ENCODE data around the gene ACAA2. TPM values are rescaled to one million over a fixed set of nuclear protein-coding genes. Genes with fewer than 3 reads are reported as not detected.

The ACAA2 gene
- total RNA-seq, 6 experiments from 2014 or later, result 312 to 644 (median 421) TPM

DNA sequence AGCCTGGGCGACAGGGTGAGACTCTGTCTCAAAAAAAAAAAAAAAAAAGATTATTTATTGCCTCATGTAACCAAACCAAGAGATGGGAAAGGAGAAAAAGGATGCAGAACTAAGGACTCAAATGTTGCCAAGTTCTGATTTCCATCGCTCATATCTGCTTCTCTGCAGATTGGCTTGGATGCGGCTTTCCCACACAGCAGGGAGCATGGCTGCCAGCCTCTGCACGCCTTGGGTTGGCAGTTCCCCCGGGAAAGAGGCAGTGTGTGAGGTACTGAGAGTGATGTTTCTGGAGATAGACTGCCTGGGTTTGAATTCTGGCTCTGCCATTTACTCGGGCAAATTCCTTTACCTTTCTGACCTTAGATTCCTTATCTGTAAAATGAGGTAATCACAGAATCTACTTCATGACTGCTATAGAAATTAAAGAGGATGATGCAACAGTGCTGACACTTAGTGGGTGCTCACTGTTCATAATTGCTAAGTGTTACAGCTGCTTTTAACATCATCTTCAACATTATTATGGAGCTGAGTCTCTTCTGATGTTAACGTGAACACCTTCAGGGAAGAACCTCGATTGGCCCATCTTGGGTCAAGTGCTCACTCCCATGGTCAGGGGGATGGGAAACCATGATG lies 68.8 kb downstream of the ACAA2 start:
- Histone ChIP-seq H3K27ac (no peak overlapping the region), H3K4me3 (no peak overlapping the region), H3K36me3 (no peaks in the 10 kb centered on the region), H3K9me3 (no peaks in the 10 kb centered on the region), H3K27me3 (no peaks in the 10 kb centered on the region), H3K4me1 (peaks cover 0 to 7% (median 2%) of the 10 kb centered on the region in 4 donors)
- ATAC-seq, result no peak
- DNase-seq, result no peak
- TF ChIP-seq, protein P1, sequence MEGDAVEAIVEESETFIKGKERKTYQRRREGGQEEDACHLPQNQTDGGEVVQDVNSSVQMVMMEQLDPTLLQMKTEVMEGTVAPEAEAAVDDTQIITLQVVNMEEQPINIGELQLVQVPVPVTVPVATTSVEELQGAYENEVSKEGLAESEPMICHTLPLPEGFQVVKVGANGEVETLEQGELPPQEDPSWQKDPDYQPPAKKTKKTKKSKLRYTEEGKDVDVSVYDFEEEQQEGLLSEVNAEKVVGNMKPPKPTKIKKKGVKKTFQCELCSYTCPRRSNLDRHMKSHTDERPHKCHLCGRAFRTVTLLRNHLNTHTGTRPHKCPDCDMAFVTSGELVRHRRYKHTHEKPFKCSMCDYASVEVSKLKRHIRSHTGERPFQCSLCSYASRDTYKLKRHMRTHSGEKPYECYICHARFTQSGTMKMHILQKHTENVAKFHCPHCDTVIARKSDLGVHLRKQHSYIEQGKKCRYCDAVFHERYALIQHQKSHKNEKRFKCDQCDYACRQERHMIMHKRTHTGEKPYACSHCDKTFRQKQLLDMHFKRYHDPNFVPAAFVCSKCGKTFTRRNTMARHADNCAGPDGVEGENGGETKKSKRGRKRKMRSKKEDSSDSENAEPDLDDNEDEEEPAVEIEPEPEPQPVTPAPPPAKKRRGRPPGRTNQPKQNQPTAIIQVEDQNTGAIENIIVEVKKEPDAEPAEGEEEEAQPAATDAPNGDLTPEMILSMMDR (IDR thresholded peaks at IDR 0.05), result no peak
- TF ChIP-seq POLR2A (IDR thresholded peaks at IDR 0.05), result no peak
- intact Hi-C loops (cut with DNase I), result no loop called here
- 82% methylated on average over 8 of the region's 8 CpGs for WGBS (ENCODE audit: insufficient coverage, low coverage, low lambda C conversion rate, missing lambda C conversion rate)

DNA sequence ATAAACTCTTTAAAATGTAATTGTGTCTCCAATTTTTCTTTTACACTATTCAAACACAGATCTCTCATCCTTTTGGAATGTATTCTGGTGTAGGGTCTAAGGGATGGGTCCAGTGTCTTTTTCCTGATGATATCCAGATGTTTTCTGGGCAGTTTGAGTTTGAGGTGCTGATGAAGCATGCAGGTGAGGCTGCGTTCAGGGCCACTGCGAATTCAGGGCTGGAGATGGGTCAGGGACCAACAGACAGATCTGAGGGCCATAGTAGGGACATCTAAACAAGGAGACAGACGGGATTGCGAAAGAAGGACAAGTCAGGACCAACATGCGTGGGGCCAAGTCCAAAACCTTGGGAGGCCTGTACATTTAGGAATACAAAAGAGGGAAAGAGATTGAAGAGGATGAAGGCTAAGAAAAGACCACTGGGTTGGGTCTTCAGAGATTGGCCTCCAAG lies 70.2 kb downstream of the ACAA2 start:
- WGBS (ENCODE audit: insufficient coverage, low coverage, low lambda C conversion rate, missing lambda C conversion rate), result 64% methylated on average over 3 of the region's 5 CpGs
- intact Hi-C loops (cut with DNase I), result no loop called here
- no peak for TF ChIP-seq POLR2A (IDR thresholded peaks at IDR 0.05)
- TF ChIP-seq, protein P1 (IDR thresholded peaks at IDR 0.05), result no peak
- Histone ChIP-seq H3K9me3 (no peaks in the 10 kb centered on the region), H3K4me1 (peaks cover 0 to 7% (median 2%) of the 10 kb centered on the region in 4 donors), H3K27me3 (no peaks in the 10 kb centered on the region), H3K36me3 (no peaks in the 10 kb centered on the region), H3K4me3 (no peak overlapping the region), H3K27ac (no peak overlapping the region)
- no peak for ATAC-seq
- DNase-seq, result no peak

DNA sequence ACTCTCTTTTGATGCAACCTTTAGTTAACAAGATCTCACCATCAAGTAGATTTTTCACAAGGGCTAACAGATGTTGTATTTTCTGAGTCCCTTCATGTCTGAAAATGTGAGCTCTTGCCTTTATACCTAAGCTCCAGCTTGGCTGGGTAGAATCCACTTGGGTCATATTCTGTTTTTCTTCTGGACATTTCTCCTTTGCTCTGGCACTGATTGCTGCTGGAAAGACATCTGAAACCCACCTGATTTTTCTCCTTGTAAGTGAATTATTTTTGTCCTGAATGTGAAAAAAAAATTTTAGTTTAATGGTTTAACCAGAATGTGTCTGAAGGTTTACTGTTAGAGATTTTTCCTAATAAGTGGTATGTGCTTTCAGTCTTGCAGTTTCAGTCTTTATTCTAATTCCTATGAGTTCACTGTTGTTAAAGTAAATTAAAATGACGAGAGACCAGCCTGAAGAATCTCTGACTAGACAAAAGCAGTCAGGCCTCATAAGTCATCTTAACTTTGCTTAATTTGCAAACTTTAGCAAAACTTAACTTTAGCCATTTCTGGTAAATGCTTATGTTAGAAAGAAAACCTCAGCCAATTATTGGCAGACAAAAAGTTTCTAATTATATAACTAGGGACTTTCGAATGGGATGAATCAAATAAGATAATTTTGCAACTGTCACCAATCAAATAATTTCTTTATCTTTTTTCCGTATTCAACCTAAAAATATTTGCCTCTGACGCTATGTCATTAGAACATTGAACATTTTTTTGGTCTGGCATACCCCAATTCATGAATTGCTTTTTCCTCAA lies 70.8 kb downstream of the ACAA2 start:
- no peak for TF ChIP-seq POLR2A (IDR thresholded peaks at IDR 0.05)
- TF ChIP-seq, protein P1 (IDR thresholded peaks at IDR 0.05), result no peak
- Histone ChIP-seq H3K4me3 (no peak overlapping the region), H3K36me3 (no peaks in the 10 kb centered on the region), H3K9me3 (no peaks in the 10 kb centered on the region), H3K27ac (no peak overlapping the region), H3K4me1 (peaks cover 0 to 7% (median 2%) of the 10 kb centered on the region in 4 donors), H3K27me3 (no peaks in the 10 kb centered on the region)
- no peak for ATAC-seq
- intact Hi-C loops (cut with DNase I), result no loop called here
- WGBS (ENCODE audit: insufficient coverage, low coverage, low lambda C conversion rate, missing lambda C conversion rate), result 53% methylated on average over 4 of the region's 4 CpGs
- DNase-seq, result no peak

DNA sequence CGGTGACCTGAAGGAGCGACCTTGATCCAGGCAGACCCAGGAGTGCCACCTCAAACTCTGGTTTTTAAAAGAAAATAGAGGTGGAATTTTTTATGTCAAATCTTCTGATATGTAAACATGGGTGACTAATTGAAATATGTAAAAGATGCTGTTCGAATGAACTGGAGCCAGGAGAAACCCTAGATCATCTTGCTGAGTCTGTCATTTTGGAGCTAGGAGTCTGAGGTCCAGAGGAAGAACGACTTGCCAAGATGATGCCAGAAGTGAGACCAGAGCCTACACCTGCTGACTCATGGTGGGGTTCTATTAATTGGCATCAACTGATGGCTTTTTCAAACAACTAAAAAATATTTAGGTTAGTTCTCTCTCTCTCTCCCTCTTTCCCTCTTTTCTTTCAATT lies 74.1 kb downstream of the ACAA2 start:
- ATAC-seq, result no peak
- intact Hi-C loops (cut with DNase I), result no loop called here
- Histone ChIP-seq H3K27ac (no peak overlapping the region), H3K27me3 (no peaks in the 10 kb centered on the region), H3K9me3 (no peaks in the 10 kb centered on the region), H3K36me3 (no peaks in the 10 kb centered on the region), H3K4me3 (no peak overlapping the region), H3K4me1 (no peaks in the 10 kb centered on the region)
- TF ChIP-seq, protein P1 (IDR thresholded peaks at IDR 0.05), result no peak
- TF ChIP-seq POLR2A (IDR thresholded peaks at IDR 0.05), result no peak
- WGBS (ENCODE audit: insufficient coverage, low coverage, low lambda C conversion rate, missing lambda C conversion rate), result 75% methylated on average over 4 of the region's 4 CpGs
- DNase-seq, result no peak
